Measurements from ENCODE around the gene NLK.
A peak's percentile ranks its signal among the peaks of the same experiment; 100 is the strongest.

NLK gene

DNA sequence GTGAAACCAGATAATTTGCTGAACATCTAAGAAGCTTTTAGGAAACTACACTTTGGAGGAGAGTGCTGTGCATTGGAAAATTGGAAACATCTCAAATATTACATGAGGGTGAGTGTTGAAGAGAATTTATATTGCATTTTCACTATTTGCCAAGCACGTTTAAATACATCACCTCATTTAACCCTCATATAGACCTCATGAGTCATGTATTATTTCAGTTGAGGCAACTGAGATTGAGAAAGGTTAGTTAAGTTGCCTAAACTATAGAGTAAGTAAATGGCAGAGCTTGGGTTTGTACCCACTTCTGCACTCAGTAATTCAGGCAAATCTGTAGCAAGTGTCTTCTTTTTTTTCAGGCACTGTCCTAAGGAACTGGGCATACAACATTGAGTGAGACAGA, 3.7 kb upstream of the NLK start:
- no peak overlapping the region for H3K27ac ChIP-seq
- CTCF ChIA-PET = no interaction called here
- POLR2A ChIA-PET (ENCODE audit: low non-redundant PET) = no interaction called here
- TF ChIP-seq, protein P1, sequence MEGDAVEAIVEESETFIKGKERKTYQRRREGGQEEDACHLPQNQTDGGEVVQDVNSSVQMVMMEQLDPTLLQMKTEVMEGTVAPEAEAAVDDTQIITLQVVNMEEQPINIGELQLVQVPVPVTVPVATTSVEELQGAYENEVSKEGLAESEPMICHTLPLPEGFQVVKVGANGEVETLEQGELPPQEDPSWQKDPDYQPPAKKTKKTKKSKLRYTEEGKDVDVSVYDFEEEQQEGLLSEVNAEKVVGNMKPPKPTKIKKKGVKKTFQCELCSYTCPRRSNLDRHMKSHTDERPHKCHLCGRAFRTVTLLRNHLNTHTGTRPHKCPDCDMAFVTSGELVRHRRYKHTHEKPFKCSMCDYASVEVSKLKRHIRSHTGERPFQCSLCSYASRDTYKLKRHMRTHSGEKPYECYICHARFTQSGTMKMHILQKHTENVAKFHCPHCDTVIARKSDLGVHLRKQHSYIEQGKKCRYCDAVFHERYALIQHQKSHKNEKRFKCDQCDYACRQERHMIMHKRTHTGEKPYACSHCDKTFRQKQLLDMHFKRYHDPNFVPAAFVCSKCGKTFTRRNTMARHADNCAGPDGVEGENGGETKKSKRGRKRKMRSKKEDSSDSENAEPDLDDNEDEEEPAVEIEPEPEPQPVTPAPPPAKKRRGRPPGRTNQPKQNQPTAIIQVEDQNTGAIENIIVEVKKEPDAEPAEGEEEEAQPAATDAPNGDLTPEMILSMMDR (conservative IDR thresholded peaks at IDR 0.05; ENCODE audit: low read depth) = no peak
- DNase-seq (ENCODE audit: low spot score) = no peak

DNA sequence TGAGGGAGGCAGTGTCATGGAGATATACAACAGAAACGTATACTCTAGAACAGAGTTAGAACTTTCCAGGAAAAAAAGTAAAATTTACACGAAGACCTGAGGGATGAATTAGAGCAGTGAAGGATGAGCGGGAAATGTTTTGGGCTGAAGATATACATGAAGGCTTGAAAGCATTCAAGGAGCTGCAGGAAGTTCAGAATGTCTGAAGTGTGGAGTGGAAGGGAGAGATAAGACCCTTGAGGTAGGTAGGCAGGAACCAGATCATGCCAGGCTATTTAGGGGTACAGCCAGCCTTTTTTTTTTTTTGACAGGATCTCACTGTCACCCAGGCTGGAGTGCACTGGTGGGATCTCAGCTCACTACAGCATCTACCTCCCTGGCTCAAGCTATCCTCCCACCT, 3.2 kb upstream of the NLK start:
- H3K27ac ChIP-seq = no peak overlapping the region
- POLR2A ChIA-PET (ENCODE audit: low non-redundant PET) = no interaction called here

DNA sequence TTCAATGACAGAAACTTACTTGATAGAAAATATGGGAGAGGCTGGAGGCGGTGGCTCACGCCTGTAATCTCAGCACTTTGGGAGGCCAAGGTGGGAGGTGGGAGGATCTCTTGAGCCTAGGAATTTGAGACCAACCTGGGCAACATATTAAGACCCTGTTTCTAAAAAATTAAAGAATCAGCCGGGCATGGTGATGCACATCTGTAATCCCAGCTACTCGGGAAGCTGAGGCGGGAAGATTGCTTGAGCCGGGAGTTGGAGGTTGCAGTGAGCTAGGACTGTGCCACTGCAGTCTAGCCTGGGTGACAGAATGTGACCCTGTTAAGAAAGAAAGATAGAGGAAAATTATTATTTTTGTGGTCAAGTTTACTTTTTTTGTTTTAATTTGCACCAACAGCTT, 2.1 kb upstream of the NLK start:
- ChIA-PET CTCF (no interaction called here), POLR2A (ENCODE audit: low non-redundant PET) (no interaction called here)
- TF ChIP-seq, protein P1 (conservative IDR thresholded peaks at IDR 0.05; ENCODE audit: low read depth) = no peak
- DNase-seq (ENCODE audit: low spot score) = no peak
- H3K27ac ChIP-seq = peak overlapping the region; percentile 65

More for the DNA sequence above, 3.2 kb upstream of the NLK start:
- CTCF ChIA-PET = no interaction called here
- no peak for DNase-seq (ENCODE audit: low spot score)
- TF ChIP-seq, protein P1 (conservative IDR thresholded peaks at IDR 0.05; ENCODE audit: low read depth) = no peak

DNA sequence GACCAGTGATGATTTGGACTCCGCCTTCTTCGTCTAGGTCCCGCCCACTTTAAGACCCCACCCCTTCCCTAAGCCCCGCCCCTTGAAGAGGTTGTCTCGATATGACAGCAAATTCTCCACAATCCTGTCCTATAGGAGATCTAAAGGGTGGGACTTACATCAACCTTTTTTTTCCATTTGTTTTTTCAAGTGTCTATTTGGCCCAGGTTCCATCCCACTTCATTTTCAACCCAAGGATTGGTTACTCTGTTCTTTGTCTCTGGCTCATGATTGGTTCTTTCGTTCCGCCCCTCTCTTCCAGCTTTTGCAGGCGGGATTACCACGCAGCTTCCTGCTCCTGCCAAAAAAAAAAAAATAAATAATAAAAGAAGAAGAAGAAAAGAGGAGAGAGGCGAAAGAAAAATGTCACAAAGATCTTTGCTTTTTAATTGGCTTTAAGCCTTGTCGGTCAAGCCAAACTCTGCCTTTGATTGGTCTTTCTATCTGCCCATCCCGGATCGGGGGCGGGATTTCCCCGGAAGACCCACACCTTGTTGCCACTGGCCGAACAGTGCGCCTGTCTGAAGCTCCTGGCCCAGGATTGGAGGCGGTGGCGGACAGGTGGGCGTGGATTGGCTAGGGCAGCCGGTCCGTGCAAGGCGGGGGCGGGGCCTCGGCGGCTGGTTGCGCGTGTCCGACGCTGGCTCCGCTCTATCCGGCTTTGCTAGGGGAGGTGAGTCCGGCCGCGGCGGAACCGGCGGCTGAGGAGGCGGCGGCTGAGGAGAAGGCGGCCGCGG, 1.2 kb upstream of the NLK start:
- ChIA-PET CTCF (no interaction called here), POLR2A (ENCODE audit: low non-redundant PET) (interaction anchor here (0.6 kb wide), 1 partner anchor 14 kb away, joined by 5 read pairs; no protein-coding TSS in a partner anchor)
- DNase-seq (ENCODE audit: low spot score) = peak; percentile 100
- H3K27ac ChIP-seq = peak overlapping the region; percentile 84
- TF ChIP-seq, protein P1 (conservative IDR thresholded peaks at IDR 0.05; ENCODE audit: low read depth) = no peak

DNA sequence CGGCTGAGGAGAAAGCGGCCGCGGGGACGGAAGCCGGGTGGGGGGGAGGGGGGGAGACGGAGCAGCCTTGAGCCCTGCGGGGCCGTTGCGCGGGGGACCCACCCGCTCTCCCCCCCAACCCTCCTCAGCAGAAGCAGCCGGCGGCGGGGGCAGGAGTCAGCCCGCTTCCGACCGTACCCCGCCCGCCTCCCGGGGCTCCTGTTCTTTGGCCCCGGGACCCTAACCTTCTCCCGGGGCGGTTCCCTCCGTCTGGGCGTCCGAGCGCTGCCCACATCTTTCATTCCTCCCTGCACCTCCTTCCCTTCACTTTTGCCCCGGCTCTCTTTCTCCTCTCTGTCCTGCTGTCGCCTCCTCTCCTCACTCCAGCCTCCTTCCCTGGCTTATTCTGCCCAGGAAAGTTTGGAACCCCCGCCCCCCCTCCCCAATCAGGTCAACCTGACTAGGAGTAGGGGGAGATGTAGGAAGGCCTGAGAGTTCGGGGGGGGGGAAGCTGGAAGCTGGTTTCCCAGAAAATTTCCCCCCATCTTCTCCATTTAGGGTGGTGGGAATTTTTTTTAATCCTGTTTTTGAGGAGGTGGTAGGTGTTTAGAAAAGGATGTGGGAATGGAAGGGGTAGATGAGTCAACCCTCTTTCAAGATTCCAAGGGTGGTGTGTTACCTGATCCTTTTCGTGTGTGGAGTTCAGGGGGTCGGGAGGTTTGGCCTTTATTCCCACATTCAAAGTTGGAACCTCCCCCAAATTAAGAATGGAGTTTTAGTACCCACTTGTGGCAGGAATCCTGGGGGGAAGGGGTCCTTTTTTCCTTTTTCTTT, 427 bp upstream of the NLK start:
- POLR2A ChIA-PET (ENCODE audit: low non-redundant PET) = no interaction called here
- TF ChIP-seq, protein P1 (conservative IDR thresholded peaks at IDR 0.05; ENCODE audit: low read depth) = no peak
- CTCF ChIA-PET = interaction anchor here (0.7 kb wide), 1 partner anchor 16 kb away, joined by 3 read pairs; no protein-coding TSS in a partner anchor
- peak; percentile 32 for DNase-seq (ENCODE audit: low spot score)
- H3K27ac ChIP-seq = peak overlapping the region; percentile 84

DNA sequence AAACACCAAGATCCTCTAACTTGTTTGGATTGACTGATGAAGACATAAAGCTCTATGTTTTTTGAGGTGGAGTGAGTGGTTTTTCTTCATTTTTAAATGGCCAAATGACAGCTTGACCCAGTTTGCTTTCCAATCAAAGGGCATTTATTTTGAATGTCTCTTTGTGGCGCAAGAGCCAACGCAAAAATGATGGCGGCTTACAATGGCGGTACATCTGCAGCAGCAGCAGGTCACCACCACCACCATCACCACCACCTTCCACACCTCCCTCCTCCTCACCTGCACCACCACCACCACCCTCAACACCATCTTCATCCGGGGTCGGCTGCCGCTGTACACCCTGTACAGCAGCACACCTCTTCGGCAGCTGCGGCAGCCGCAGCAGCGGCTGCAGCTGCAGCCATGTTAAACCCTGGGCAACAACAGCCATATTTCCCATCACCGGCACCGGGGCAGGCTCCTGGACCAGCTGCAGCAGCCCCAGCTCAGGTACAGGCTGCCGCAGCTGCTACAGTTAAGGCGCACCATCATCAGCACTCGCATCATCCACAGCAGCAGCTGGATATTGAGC, 329 bp downstream of the NLK start:
- CTCF ChIA-PET = interaction anchor here (0.6 kb wide), 1 partner anchor 761 kb away, joined by 7 read pairs; no protein-coding TSS in a partner anchor
- no peak overlapping the region for H3K27ac ChIP-seq

More for the DNA sequence above, 329 bp downstream of the NLK start:
- POLR2A ChIA-PET (ENCODE audit: low non-redundant PET) = no interaction called here
- TF ChIP-seq, protein P1 (conservative IDR thresholded peaks at IDR 0.05; ENCODE audit: low read depth) = no peak
- no peak for DNase-seq (ENCODE audit: low spot score)
